Ascending aorta (tissue), 2 donors: ENCODE data around the gene SNED1. TPM values are rescaled to one million over a fixed set of nuclear protein-coding genes. Genes with fewer than 3 reads are reported as not detected.

Source experiments
- DNase-seq, 2 donors: peaks; one replicate each; pipeline ENCODE4 v3.0.0-alpha.2; 2019; ENCODE audit warnings: low spot score in 2 of 2
- H3K27ac ChIP-seq, 2 donors: fragments of 200-600 bp; sonication (generic); one replicate each; pipeline ENCODE4 v1.5.1; 2016 to 2017; ENCODE audit warnings: mild to moderate bottlenecking in 1 of 2
- H3K27me3 ChIP-seq: fragments of 200-600 bp; sonication (generic); one replicate; pipeline ENCODE4 v1.5.1; 2017
- H3K36me3 ChIP-seq, 2 donors: fragments of 200-600 bp; sonication (generic); one replicate each; pipeline ENCODE4 v1.5.1; 2016
- H3K4me1 ChIP-seq, 2 donors: fragments of 200-600 bp; sonication (generic); one replicate each; pipeline ENCODE4 v1.5.1; 2016 to 2017; ENCODE audit warnings: mild to moderate bottlenecking in 1 of 2
- H3K4me3 ChIP-seq, 2 donors: fragments of 200-600 bp; sonication (generic); one replicate each; pipeline ENCODE4 v1.5.1; 2016 to 2017; ENCODE audit warnings: mild to moderate bottlenecking in 1 of 2
- H3K9me3 ChIP-seq, 2 donors: fragments of 200-600 bp; sonication (generic); one replicate each; pipeline ENCODE4 v1.5.1; 2016
- CTCF ChIP-seq, 3 experiments: fragments of 200-600 bp in 2 of 3; fragments of 450-650 bp in 1 of 3; sonication (generic) in 2 of 3; IDR thresholded peaks; one replicate each; pipeline ENCODE4 v1.5.1; 2016 to 2019; ENCODE audit warnings: antibody characterized with exemption in 3 of 3, mild to moderate bottlenecking in 1 of 3, moderate library complexity in 1 of 3
- intact Hi-C: fragments of 100-400 bp; cut with DNase I; formaldehyde crosslinking; loops from one replicate; pipeline ENCODE4 v1.15.1; 2023
- total RNA-seq: library from RNA; depleted of rRNA; stranded (reverse); fragments of >200 nt; gene quantifications from one replicate; pipeline ENCODE4 v1.1.0, GENCODE V29; 2016

SNED1 gene
- total RNA-seq, 1 donor from 2014 or later, result 84.3 TPM

GRCh38 chr2:240959214-240959940 is 39.0 kb upstream of the SNED1 start:
- H3K36me3 ChIP-seq, result no peaks in the 10 kb centered on the region
- no peak overlapping the region for H3K27ac ChIP-seq
- no peak overlapping the region for H3K4me3 ChIP-seq
- DNase-seq, result peak in 1 of 2 donors; percentile 37
- intact Hi-C loops, result no loop called here
- H3K27me3 ChIP-seq, result no peaks in the 10 kb centered on the region
- H3K4me1 ChIP-seq, result peaks cover 0 to 9% of the 10 kb centered on the region in 2 donors
- no peaks in the 10 kb centered on the region for H3K9me3 ChIP-seq
- TF ChIP-seq CTCF (IDR thresholded peaks at IDR 0.05), result no peak

- intact Hi-C loops, result no loop called here
- H3K27me3 ChIP-seq, result no peaks in the 10 kb centered on the region
- no peak overlapping the region for H3K27ac ChIP-seq
- peak in 1 of 2 donors; percentile 58 for DNase-seq
- no peaks in the 10 kb centered on the region for H3K36me3 ChIP-seq
- H3K9me3 ChIP-seq, result no peaks in the 10 kb centered on the region
- no peak overlapping the region for H3K4me3 ChIP-seq
- peaks cover 0 to 9% of the 10 kb centered on the region in 2 donors for H3K4me1 ChIP-seq
- no peak for TF ChIP-seq CTCF (IDR thresholded peaks at IDR 0.05)
Measured at GRCh38 chr2:240959941-240960308, 38.5 kb upstream of the SNED1 start.

- intact Hi-C loops, result no loop called here
- H3K36me3 ChIP-seq, result no peaks in the 10 kb centered on the region
- peaks cover 0 to 9% of the 10 kb centered on the region in 2 donors for H3K4me1 ChIP-seq
- peak in 1 of 2 donors; percentile 58 for DNase-seq
- H3K27me3 ChIP-seq, result no peaks in the 10 kb centered on the region
- no peak overlapping the region for H3K27ac ChIP-seq
- no peaks in the 10 kb centered on the region for H3K9me3 ChIP-seq
- H3K4me3 ChIP-seq, result no peak overlapping the region
- no peak for TF ChIP-seq CTCF (IDR thresholded peaks at IDR 0.05)
Measured at GRCh38 chr2:240960309-240960970, 38.0 kb upstream of the SNED1 start.

- Histone ChIP-seq H3K27ac (no peak overlapping the region), H3K27me3 (no peaks in the 10 kb centered on the region), H3K4me1 (peaks cover 0 to 9% of the 10 kb centered on the region in 2 donors), H3K4me3 (no peak overlapping the region), H3K36me3 (no peaks in the 10 kb centered on the region), H3K9me3 (no peaks in the 10 kb centered on the region)
- no peak for DNase-seq
- intact Hi-C loops, result no loop called here
- TF ChIP-seq CTCF (IDR thresholded peaks at IDR 0.05), result no peak
Measured at GRCh38 chr2:240960971-240961876, 37.2 kb upstream of the SNED1 start.

GRCh38 chr2:240961910-240962299 is 36.5 kb upstream of the SNED1 start:
- Histone ChIP-seq H3K36me3 (no peaks in the 10 kb centered on the region), H3K4me1 (peaks cover 0 to 9% of the 10 kb centered on the region in 2 donors), H3K27ac (no peak overlapping the region), H3K4me3 (no peak overlapping the region), H3K27me3 (no peaks in the 10 kb centered on the region), H3K9me3 (no peaks in the 10 kb centered on the region)
- TF ChIP-seq CTCF (IDR thresholded peaks at IDR 0.05), result no peak
- no peak for DNase-seq
- intact Hi-C loops, result no loop called here
